Karpas-422 (cell line): ENCODE data around the gene FOXN1. TPM values are rescaled to one million over a fixed set of nuclear protein-coding genes. Genes with fewer than 3 reads are reported as not detected.
"Not testable (repeated sequence)": the region's sequence is repeated elsewhere in the genome, so short reads cannot be mapped to it uniquely, and the experiment has no call there.

Source experiments
- DNase-seq: peaks from one replicate; pipeline ENCODE4 v3.0.0-alpha.2; 2015
- H2AFZ ChIP-seq: fragments of 200-600 bp; sonication (generic); 2 replicates; pipeline ENCODE4 v1.6.1; 2014; ENCODE audit warnings: antibody characterized with exemption, low read length, mixed read lengths
- H3K27ac ChIP-seq: fragments of 200-600 bp; sonication (generic); 2 replicates; pipeline ENCODE4 v1.5.1; 2014; ENCODE audit warnings: mild to moderate bottlenecking, low read length, moderate library complexity
- H3K27me3 ChIP-seq: fragments of 200-600 bp; sonication (generic); 2 replicates; pipeline ENCODE4 v1.6.1; 2014; ENCODE audit warnings: low read length, mixed read lengths
- H3K36me3 ChIP-seq: fragments of 200-600 bp; sonication (generic); 2 replicates; pipeline ENCODE4 v1.6.1; 2014; ENCODE audit warnings: low read length, mixed read lengths; ENCODE audit not compliant: insufficient read depth
- H3K4me1 ChIP-seq: fragments of 200-600 bp; sonication (generic); 2 replicates; pipeline ENCODE4 v1.6.1; 2014; ENCODE audit warnings: mild to moderate bottlenecking, low read length, mixed read lengths
- H3K4me2 ChIP-seq: fragments of 200-600 bp; sonication (generic); 2 replicates; pipeline ENCODE4 v1.6.1; 2014; ENCODE audit warnings: low read length, low read depth, mild to moderate bottlenecking; ENCODE audit not compliant: poor library complexity, severe bottlenecking
- H3K4me3 ChIP-seq: fragments of 200-600 bp; sonication (generic); 2 replicates; pipeline ENCODE4 v1.5.1; 2014; ENCODE audit warnings: mild to moderate bottlenecking, antibody characterized with exemption, low read length, mixed read lengths
- H3K79me2 ChIP-seq: fragments of 200-600 bp; sonication (generic); 2 replicates; pipeline ENCODE4 v1.6.1; 2014; ENCODE audit warnings: mild to moderate bottlenecking, low read length, mixed read lengths
- H3K9ac ChIP-seq: fragments of 200-600 bp; sonication (generic); 2 replicates; pipeline ENCODE4 v1.6.0; 2014; ENCODE audit warnings: low read length
- H3K9me2 ChIP-seq: fragments of 200-600 bp; sonication (generic), shearing (Covaris generic); replicated peaks from 2 replicates; pipeline ENCODE4 v1.6.0; 2014; ENCODE audit warnings: mild to moderate bottlenecking, low read length, moderate library complexity; ENCODE audit not compliant: insufficient read depth
- H3K9me3 ChIP-seq: fragments of 300-700, 200-600 bp; sonication (generic); 2 replicates; pipeline ENCODE4 v1.6.1; 2014; ENCODE audit warnings: low read length, mixed read lengths
- H4K20me1 ChIP-seq: fragments of 200-600 bp; sonication (generic); 2 replicates; pipeline ENCODE4 v1.6.1; 2014; ENCODE audit warnings: mild to moderate bottlenecking, antibody characterized with exemption, low read length, low read depth; ENCODE audit not compliant: insufficient read depth
- total RNA-seq: library from RNA; depleted of rRNA; stranded (reverse); fragments of >200 nt; shearing (Covaris generic); gene quantifications from 2 replicates; pipeline ENCODE4 v1.2.3, GENCODE V29; 2014; ENCODE audit warnings: low replicate concordance; rRNA removed

The FOXN1 gene, protein sequence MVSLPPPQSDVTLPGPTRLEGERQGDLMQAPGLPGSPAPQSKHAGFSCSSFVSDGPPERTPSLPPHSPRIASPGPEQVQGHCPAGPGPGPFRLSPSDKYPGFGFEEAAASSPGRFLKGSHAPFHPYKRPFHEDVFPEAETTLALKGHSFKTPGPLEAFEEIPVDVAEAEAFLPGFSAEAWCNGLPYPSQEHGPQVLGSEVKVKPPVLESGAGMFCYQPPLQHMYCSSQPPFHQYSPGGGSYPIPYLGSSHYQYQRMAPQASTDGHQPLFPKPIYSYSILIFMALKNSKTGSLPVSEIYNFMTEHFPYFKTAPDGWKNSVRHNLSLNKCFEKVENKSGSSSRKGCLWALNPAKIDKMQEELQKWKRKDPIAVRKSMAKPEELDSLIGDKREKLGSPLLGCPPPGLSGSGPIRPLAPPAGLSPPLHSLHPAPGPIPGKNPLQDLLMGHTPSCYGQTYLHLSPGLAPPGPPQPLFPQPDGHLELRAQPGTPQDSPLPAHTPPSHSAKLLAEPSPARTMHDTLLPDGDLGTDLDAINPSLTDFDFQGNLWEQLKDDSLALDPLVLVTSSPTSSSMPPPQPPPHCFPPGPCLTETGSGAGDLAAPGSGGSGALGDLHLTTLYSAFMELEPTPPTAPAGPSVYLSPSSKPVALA
- not detected in 2 replicates for total RNA-seq

DNA sequence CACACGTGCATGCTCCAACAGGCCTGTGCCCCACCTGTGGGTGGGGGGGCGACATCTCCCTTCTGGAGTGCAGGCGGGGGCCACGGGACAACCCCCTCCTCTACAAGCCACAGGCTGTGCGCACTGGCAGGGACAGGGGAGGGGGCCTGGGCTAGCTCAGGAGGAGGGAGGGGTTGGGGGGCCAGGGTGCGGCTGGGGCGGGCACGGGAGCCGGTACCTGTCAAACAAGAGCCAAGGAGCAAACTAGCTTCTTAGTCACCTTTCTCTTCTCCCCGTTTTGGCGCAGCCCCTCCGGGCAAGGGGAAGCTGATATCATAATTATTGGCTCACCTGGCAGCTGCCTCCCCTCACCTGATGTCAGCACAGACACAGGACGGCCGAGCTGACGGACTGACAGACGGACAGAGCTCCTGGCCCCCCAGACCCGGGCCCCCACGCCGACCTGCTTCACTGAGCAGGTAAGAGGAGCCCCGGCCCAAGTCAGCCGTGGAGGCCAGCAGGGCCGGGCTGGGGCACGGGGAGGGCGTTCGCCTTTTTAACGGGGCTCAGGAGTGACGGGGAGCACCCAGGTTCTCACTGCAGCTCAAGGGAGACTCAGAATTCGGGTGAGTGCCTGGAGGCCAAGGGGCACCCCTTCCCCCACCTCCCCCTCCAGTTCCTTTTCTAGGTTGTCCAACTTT is at the start of gene FOXN1:
Gene FOXN1, plus strand, starts transcription at position 363 of the 680 bp plus-strand sequence. CDS start 17,622 bp downstream, outside the sequence.
- no peaks in the 10 kb centered on the region for H3K9me3 ChIP-seq
- no peaks in the 10 kb centered on the region for H3K79me2 ChIP-seq
- no peaks in the 10 kb centered on the region for H3K27me3 ChIP-seq
- peaks cover 12% of the 10 kb centered on the region for H3K4me1 ChIP-seq
- H3K4me2 ChIP-seq = no peak within 1 kb of the TSS
- no peak within 1 kb of the TSS for H3K27ac ChIP-seq
- no peak within 1 kb of the TSS for H3K4me3 ChIP-seq
- H2AFZ ChIP-seq = no peak within 1 kb of the TSS
- no peak within 1 kb of the TSS for H3K9ac ChIP-seq
- DNase-seq = no peak
- H3K36me3 ChIP-seq = no peaks in the 10 kb centered on the region
- no peaks in the 10 kb centered on the region for H3K9me2 ChIP-seq
- H4K20me1 ChIP-seq = no peaks in the 10 kb centered on the region; the same call in 1 of the 2 replicates

DNA sequence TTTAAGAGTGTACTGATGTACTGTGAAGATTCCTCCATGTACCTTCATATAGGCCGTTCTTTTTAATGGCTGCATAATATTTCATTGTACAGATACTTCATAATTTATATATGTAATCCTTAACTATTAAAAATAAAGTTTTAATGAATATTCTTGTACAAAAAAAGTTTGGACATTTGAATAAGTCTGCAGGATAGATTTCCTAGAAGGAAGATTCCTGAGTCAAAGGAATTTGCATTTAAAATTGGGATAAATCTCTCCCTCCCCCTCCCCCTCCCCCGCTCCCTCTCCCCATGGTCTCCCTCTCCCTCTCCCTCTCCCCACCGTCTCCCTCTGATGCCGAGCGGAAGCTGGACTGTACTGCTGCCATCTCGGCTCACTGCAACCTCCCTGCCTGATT is 48.3 kb upstream of the FOXN1 start:
- Histone ChIP-seq H3K36me3 (no peaks in the 10 kb centered on the region), H4K20me1 (no peaks in the 10 kb centered on the region), H3K4me1 (no peaks in the 10 kb centered on the region), H3K27me3 (no peaks in the 10 kb centered on the region), H3K9ac (no peak overlapping the region), H3K9me2 (no peaks in the 10 kb centered on the region), H2AFZ (no peak overlapping the region), H3K4me3 (no peak overlapping the region), H3K27ac (no peak overlapping the region), H3K79me2 (no peaks in the 10 kb centered on the region), H3K4me2 (no peak overlapping the region), H3K9me3 (no peaks in the 10 kb centered on the region)
- DNase-seq = no peak

DNA sequence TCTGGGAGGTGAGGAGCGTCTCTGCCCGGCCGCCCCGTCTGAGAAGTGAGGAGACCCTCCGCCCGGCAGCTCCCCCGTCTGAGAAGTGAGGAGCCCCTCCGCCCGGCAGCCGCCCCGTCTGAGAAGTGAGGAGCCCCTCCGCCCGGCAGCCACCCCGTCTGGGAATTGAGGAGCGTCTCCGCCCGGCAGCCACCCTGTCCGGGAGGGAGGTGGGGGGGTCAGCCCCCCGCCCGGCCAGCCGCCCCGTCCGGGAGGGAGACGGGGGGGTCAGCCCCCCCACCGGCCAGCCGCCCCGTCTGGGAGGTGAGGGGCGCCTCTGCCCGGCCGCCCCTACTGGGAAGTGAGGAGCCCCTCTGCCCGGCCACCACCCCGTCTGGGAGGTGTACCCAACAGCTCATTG is 47.3 kb upstream of the FOXN1 start:
- H3K4me1 ChIP-seq, H2AFZ ChIP-seq, H3K36me3 ChIP-seq, H3K9me2 ChIP-seq, H3K79me2 ChIP-seq, H4K20me1 ChIP-seq, H3K27me3 ChIP-seq, H3K27ac ChIP-seq, H3K9me3 ChIP-seq, H3K4me3 ChIP-seq, H3K9ac ChIP-seq, H3K4me2 ChIP-seq, DNase-seq: not testable (repeated sequence)

DNA sequence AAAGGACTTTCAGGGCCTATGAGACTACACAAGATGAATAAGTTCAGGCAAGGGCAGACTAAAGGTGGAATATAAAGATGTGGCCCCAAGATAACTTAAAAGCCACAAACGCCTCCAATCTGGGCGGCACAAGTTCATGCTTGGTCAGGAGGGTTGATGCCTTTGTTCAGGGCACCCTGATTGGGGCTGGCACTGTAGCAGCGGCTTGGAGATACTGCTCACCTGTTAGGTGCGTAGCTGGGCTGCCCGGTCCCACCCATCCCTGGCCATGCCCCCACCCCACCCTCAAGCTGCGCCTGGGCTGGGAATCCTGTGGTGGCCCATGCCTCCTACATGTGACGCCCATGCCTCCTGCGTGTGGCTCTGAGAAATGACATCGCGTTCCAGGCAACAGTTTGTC is 45.2 kb upstream of the FOXN1 start:
- no peaks in the 10 kb centered on the region for H4K20me1 ChIP-seq
- no peaks in the 10 kb centered on the region for H3K4me1 ChIP-seq
- H3K9me2 ChIP-seq = no peaks in the 10 kb centered on the region
- H3K9ac ChIP-seq = no peak overlapping the region
- H3K27ac ChIP-seq = no peak overlapping the region
- H3K79me2 ChIP-seq = no peaks in the 10 kb centered on the region
- no peaks in the 10 kb centered on the region for H3K36me3 ChIP-seq
- DNase-seq = no peak
- H3K27me3 ChIP-seq = no peaks in the 10 kb centered on the region
- no peak overlapping the region for H3K4me3 ChIP-seq
- H3K4me2 ChIP-seq = no peak overlapping the region
- no peak overlapping the region for H2AFZ ChIP-seq
- H3K9me3 ChIP-seq = no peaks in the 10 kb centered on the region

DNA sequence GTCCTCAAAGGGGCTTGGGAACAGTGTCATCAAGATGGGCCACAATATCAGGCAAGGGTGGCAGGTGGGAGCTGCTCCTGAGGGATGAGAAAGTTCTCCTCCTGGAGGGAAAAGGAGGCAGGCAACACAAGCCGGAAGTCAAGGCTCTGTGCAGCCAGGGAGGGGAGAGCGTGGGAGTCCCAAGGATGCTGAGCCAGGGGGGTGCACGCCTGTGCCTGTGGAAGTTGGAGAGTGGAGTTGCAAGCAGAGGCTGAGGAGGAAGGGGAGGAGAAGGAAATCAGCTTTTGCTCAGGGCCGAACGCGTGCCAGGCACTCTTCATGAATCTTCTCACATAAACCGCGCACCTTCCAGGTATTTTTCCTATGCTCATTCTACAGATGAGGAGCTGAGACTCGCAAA is 40.1 kb upstream of the FOXN1 start:
- H2AFZ ChIP-seq = no peak overlapping the region
- H3K4me1 ChIP-seq = no peaks in the 10 kb centered on the region
- no peak overlapping the region for H3K27ac ChIP-seq
- no peaks in the 10 kb centered on the region for H3K27me3 ChIP-seq
- H3K4me2 ChIP-seq = no peak overlapping the region
- H3K9me3 ChIP-seq = no peaks in the 10 kb centered on the region
- H3K79me2 ChIP-seq = no peaks in the 10 kb centered on the region
- H3K4me3 ChIP-seq = no peak overlapping the region
- no peak overlapping the region for H3K9ac ChIP-seq
- H3K9me2 ChIP-seq = no peaks in the 10 kb centered on the region
- DNase-seq = no peak
- H4K20me1 ChIP-seq = no peaks in the 10 kb centered on the region
- no peaks in the 10 kb centered on the region for H3K36me3 ChIP-seq

DNA sequence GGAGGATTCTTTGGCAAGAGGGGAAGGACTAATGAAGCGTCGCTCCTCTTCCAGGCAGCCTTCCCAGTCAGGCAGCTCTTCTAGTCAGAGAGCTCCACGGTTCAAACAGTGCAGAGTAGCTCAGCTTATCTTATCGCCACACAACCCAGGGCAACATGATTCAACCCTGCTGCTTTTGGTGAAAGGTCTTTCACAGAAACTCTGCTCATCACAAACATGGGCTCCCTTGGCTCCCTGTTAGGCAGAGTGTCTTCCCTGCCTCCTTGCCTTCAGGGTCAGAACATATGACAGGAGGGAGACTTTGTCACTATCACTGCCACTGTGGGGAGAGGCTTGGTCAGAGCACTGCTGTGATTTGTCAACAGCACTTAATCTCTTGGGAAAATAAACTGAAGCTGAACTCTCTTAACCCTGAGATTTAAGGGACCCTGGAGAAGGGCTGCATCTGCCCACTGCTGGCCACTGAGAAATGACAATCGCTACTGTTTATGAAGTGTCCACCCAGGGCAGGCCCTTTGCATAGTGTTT is 39.6 kb upstream of the FOXN1 start:
- DNase-seq = no peak
- Histone ChIP-seq H3K79me2 (no peaks in the 10 kb centered on the region), H3K27me3 (no peaks in the 10 kb centered on the region), H3K4me1 (no peaks in the 10 kb centered on the region), H2AFZ (no peak overlapping the region), H3K27ac (no peak overlapping the region), H3K9me2 (no peaks in the 10 kb centered on the region), H3K4me2 (no peak overlapping the region), H3K4me3 (no peak overlapping the region), H3K36me3 (no peaks in the 10 kb centered on the region), H4K20me1 (no peaks in the 10 kb centered on the region), H3K9me3 (no peaks in the 10 kb centered on the region), H3K9ac (no peak overlapping the region)

DNA sequence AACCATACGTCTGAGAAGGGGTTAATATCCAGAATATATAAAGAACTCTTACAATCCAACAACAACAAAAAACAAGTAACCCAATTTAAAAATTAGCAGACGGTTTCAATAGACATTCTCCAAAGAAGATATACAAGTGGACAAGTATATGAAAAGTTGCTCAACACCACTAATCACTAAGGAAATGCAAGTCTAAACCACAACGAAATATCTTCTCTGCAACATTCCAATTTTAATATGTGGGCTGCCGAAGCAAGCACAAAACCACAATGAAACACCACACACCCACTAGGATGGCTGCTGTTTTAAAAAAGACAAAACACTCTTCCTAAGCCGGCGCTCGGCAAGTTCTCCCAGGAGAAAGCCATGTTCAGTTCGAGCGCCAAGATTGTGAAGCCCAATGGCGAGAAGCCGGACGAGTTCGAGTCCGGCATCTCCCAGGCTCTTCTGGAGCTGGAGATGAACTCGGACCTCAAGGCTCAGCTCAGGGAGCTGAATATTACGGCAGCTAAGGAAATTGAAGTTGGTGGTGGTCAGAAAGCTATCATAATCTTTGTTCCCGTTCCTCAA is 38.6 kb upstream of the FOXN1 start:
- Histone ChIP-seq H3K9ac (no peak overlapping the region), H3K4me3 (no peak overlapping the region), H3K27ac (no peak overlapping the region), H3K36me3 (no peaks in the 10 kb centered on the region), H3K4me1 (no peaks in the 10 kb centered on the region), H4K20me1 (no peaks in the 10 kb centered on the region), H3K9me2 (no peaks in the 10 kb centered on the region), H3K27me3 (no peaks in the 10 kb centered on the region), H3K9me3 (no peaks in the 10 kb centered on the region), H3K79me2 (no peaks in the 10 kb centered on the region), H2AFZ (no peak overlapping the region), H3K4me2 (no peak overlapping the region)
- no peak for DNase-seq
